ENCODE data around the gene DUSP9. TPM values are rescaled to one million over a fixed set of nuclear protein-coding genes. Genes with fewer than 3 reads are reported as not detected.

The DUSP9 gene
- total and polyA plus RNA-seq, 7 donors = not detected

DNA sequence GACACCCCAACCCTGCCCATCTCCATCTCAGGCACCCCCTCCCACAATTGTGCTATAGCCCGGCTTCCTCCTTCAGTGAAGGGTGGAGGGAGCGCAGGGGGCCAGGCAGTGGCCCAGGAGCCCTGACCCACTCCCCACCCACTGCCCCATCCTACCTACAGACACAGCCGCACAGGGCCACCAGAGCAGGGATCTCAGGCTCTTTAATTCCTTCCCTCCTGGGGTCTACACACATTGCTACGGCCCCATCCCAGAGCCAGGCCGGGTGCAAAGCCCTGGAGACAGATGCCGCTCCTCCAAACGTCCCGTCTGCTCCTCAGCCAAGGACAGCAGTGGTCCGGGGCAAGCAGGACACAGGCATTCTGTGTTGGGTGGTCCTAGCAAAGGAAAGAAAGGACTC is 12.8 kb upstream of the DUSP9 start:
- intact Hi-C loops (cut with DNase I) = no loop called here
- Histone ChIP-seq H3K27ac (no peak overlapping the region), H3K4me1 (no peaks in the 10 kb centered on the region), H3K27me3 (ENCODE audit: insufficient read depth in 3 of 3, low read length in 2 of 3) (peaks cover 0 to 8% (median 0%) of the 10 kb centered on the region in 3 donors), H3K9me3 (no peaks in the 10 kb centered on the region), H3K4me3 (no peak overlapping the region), H3K36me3 (ENCODE audit: insufficient read depth in 1 of 2, low read depth in 1 of 2) (no peaks in the 10 kb centered on the region)
- no peak for ATAC-seq
- peak in 1 of 2 donors; percentile 24 for DNase-seq
- 63 to 77% (median 63%) methylated on average over 8 to 9 of the region's 9 CpGs for WGBS, 3 donors
- TF ChIP-seq, protein P1, sequence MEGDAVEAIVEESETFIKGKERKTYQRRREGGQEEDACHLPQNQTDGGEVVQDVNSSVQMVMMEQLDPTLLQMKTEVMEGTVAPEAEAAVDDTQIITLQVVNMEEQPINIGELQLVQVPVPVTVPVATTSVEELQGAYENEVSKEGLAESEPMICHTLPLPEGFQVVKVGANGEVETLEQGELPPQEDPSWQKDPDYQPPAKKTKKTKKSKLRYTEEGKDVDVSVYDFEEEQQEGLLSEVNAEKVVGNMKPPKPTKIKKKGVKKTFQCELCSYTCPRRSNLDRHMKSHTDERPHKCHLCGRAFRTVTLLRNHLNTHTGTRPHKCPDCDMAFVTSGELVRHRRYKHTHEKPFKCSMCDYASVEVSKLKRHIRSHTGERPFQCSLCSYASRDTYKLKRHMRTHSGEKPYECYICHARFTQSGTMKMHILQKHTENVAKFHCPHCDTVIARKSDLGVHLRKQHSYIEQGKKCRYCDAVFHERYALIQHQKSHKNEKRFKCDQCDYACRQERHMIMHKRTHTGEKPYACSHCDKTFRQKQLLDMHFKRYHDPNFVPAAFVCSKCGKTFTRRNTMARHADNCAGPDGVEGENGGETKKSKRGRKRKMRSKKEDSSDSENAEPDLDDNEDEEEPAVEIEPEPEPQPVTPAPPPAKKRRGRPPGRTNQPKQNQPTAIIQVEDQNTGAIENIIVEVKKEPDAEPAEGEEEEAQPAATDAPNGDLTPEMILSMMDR (IDR thresholded peaks at IDR 0.05) = no peak

DNA sequence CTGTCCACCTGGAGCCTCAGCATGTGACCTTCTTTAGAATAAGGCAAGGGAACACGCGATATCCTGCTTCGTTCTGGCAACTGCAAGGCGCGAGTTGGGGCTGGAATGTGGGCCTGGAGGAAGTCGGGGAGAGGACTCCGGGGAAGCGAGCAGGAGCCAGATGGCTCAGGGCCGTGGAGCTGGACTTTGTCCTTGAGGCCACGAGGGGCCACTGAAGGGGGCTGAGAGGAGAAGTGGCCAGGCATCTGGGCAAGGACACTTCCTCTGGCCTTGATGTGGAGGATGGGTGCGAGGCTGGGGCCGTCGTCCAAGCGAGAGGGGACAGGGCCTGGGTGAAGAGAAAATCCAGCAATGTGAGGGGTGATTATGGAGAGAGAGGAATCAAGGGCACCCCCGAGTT is 12.2 kb upstream of the DUSP9 start:
- H3K27ac ChIP-seq = no peak overlapping the region
- H3K9me3 ChIP-seq = no peaks in the 10 kb centered on the region
- 40 to 50% (median 47%) methylated on average over 9 to 15 of the region's 15 CpGs for WGBS, 3 donors
- TF ChIP-seq, protein P1 (IDR thresholded peaks at IDR 0.05) = no peak
- DNase-seq = peak in 1 of 2 donors; percentile 53
- no peak overlapping the region for H3K4me3 ChIP-seq
- ATAC-seq = no peak
- no peaks in the 10 kb centered on the region for H3K36me3 ChIP-seq (ENCODE audit: insufficient read depth in 1 of 2, low read depth in 1 of 2)
- H3K4me1 ChIP-seq = no peaks in the 10 kb centered on the region
- peaks cover 0 to 8% (median 0%) of the 10 kb centered on the region in 3 donors for H3K27me3 ChIP-seq (ENCODE audit: insufficient read depth in 3 of 3, low read length in 2 of 3)
- intact Hi-C loops (cut with DNase I) = no loop called here

DNA sequence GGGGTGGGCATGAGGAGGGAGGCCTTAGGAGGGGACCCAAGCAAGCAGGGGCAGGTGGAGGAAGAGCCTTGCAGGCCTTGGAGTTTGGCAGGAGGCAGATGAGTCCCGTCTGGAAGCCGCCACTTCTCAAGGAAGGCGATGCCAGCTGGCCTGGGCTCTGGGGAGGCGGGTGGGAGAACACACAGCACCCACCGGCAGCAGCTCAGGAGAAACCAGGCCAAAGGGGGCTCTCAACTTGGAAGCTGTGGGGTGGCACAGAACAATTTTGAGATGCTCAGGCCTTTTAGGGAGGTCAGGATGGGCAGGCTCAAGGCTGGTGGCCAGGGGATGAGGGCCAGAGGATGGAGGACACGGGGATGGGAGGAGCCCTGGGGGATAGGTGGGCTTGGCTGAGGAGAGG is 11.6 kb upstream of the DUSP9 start:
- no peaks in the 10 kb centered on the region for H3K4me1 ChIP-seq
- no peaks in the 10 kb centered on the region for H3K36me3 ChIP-seq (ENCODE audit: insufficient read depth in 1 of 2, low read depth in 1 of 2)
- no peaks in the 10 kb centered on the region for H3K9me3 ChIP-seq
- ATAC-seq = no peak
- intact Hi-C loops (cut with DNase I) = no loop called here
- DNase-seq = peak in 1 of 2 donors; percentile 39
- TF ChIP-seq, protein P1 (IDR thresholded peaks at IDR 0.05) = no peak
- H3K4me3 ChIP-seq = no peak overlapping the region
- H3K27ac ChIP-seq = no peak overlapping the region
- WGBS, 3 donors = 69 to 83% (median 75%) methylated on average over 4 to 6 of the region's 6 CpGs
- peaks cover 0 to 8% (median 0%) of the 10 kb centered on the region in 3 donors for H3K27me3 ChIP-seq (ENCODE audit: insufficient read depth in 3 of 3, low read length in 2 of 3)

DNA sequence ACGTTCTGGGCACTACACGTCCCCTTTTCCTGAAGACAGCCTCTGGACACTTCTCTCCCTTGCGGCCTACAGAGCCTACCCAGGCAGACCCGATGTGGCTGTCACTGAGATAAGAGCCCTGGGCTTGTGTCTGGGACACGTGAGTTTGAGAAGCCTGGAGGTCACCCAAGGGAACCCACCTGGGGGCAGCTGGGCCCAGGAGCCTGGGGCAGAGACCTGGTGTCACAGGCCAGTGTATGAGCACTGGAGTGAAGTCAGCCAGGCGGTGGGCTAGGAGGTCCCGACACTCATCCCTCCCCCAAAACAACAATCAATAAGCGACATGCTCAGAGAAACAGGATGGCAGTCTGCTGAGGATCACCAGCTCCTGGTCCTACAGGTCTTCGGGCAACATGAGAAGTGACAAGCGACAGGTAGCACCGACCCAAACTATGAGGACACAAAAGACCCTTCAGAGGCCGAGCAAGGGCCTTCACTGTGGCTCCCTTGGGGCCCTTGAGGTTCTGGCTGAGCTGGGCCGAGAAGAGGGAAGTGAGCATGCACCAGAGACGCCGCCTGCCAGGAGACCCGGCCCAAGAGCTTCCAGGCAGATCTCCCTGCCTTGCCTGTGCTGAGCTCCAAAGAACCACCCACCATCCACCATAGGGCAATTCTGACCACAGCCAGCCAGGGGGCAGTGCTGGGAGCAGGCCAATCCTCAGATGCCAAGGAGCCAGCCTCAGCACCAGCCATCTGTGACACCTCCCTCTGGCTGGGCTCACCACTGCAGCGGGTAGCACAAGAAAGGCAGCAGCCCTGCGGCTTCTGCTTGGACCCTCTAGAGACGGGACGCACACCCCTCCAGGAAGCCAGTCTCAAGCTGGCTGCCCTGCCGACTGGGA is 11.0 kb upstream of the DUSP9 start:
- DNase-seq (peak in 1 of 2 donors; percentile 28), ATAC-seq (no peak)
- intact Hi-C loops (cut with DNase I) = no loop called here
- Histone ChIP-seq H3K27me3 (ENCODE audit: insufficient read depth in 3 of 3, low read length in 2 of 3) (peaks cover 0 to 10% (median 1%) of the 10 kb centered on the region in 3 donors), H3K9me3 (no peaks in the 10 kb centered on the region), H3K4me1 (no peaks in the 10 kb centered on the region), H3K27ac (no peak overlapping the region), H3K4me3 (no peak overlapping the region), H3K36me3 (ENCODE audit: insufficient read depth in 1 of 2, low read depth in 1 of 2) (no peaks in the 10 kb centered on the region)
- 78 to 83% (median 80%) methylated on average over 11 to 21 of the region's 21 CpGs for WGBS, 3 donors
- TF ChIP-seq, protein P1 (IDR thresholded peaks at IDR 0.05) = no peak

All from psoas muscle (tissue), 8 donors.